Mucosa of stomach (tissue), 1 donor: ENCODE results near the gene SCG5.

Experiments
- H3K27me3 ChIP-seq: one replicate; pipeline ENCODE4 v1.7.0; 2013; ENCODE audit warnings: mild to moderate bottlenecking, low read length; ENCODE audit not compliant: control insufficient read depth, insufficient read depth
- H3K36me3 ChIP-seq: one replicate; pipeline ENCODE4 v1.7.0; 2013; ENCODE audit warnings: low read length; ENCODE audit not compliant: control insufficient read depth, insufficient read depth
- H3K4me1 ChIP-seq: one replicate; pipeline ENCODE4 v1.7.0; 2013; ENCODE audit warnings: mild to moderate bottlenecking, low read length; ENCODE audit not compliant: control insufficient read depth, insufficient read depth
- H3K4me3 ChIP-seq: one replicate; pipeline ENCODE4 v1.7.0; 2013; ENCODE audit warnings: low read length
- H3K9ac ChIP-seq: one replicate; pipeline ENCODE4 v1.7.0; 2013; ENCODE audit warnings: mild to moderate bottlenecking, low read length, moderate library complexity
- H3K9me3 ChIP-seq: one replicate; pipeline ENCODE4 v1.7.0; 2013; ENCODE audit warnings: mild to moderate bottlenecking, low read length, moderate library complexity; ENCODE audit not compliant: control insufficient read depth
- donor health status: Pancreatic carcinoma.

SCG5 gene

DNA sequence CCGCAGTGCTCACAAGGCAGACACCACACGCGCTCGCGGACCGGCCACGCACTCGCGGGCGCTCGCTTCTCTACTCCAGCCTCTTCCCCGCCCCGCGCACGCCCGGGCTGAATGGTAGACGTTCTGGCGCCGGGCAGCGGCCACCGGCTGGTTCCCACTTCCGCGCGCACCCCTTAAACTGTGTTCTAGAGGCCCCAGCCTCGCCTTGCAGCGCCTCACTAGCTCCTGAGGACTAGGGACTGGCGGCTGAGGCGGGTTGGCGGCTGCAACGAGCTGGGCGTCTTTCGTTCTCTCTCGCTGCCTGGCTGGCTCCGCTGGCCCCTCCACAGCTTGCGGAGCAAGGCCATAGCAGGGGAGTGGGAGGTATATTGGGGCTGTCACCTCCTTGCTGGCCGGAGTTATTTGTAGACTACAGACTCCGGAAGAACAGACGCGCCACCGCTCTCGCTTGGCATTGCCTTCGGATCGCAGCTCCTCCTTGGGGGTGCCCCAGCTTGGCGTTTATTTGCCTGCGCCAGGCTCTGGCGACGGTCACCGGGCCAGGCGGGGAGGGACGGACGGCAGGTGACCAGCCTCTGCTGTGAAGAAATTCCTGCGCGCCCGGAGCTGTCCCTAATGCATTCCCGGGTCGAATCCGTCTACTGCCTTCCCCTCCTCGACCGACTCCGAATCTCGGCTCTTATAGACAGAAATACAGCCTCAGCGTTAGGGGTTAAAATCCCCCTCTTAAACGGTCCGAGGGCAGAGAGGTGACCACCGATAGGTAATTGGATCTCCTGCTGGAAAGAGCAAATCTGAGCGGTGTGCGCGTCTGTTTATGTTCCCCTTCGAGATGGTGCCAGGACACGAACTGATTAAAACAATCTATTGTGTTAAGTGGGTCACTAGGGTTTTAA is 77.6 kb downstream of the SCG5 start:
- Histone ChIP-seq H3K9me3 (no peaks in the 10 kb centered on the region), H3K4me3 (peak overlapping the region; percentile 6), H3K36me3 (no peaks in the 10 kb centered on the region), H3K27me3 (peaks cover 64% of the 10 kb centered on the region), H3K9ac (peak overlapping the region; percentile 2), H3K4me1 (peaks cover 10% of the 10 kb centered on the region)

- H3K9ac ChIP-seq, result no peak overlapping the region
- peaks cover 46% of the 10 kb centered on the region for H3K27me3 ChIP-seq
- H3K4me1 ChIP-seq, result peaks cover 10% of the 10 kb centered on the region
- H3K9me3 ChIP-seq, result no peaks in the 10 kb centered on the region
- H3K36me3 ChIP-seq, result no peaks in the 10 kb centered on the region
- H3K4me3 ChIP-seq, result no peak overlapping the region
Measured at GRCh38 chr15:32721596-32721995, 80.1 kb downstream of the SCG5 start.

GRCh38 chr15:32722136-32722535 is 80.6 kb downstream of the SCG5 start:
- H3K9me3 ChIP-seq, result no peaks in the 10 kb centered on the region
- peaks cover 10% of the 10 kb centered on the region for H3K4me1 ChIP-seq
- peaks cover 41% of the 10 kb centered on the region for H3K27me3 ChIP-seq
- H3K9ac ChIP-seq, result no peak overlapping the region
- no peak overlapping the region for H3K4me3 ChIP-seq
- H3K36me3 ChIP-seq, result no peaks in the 10 kb centered on the region

DNA sequence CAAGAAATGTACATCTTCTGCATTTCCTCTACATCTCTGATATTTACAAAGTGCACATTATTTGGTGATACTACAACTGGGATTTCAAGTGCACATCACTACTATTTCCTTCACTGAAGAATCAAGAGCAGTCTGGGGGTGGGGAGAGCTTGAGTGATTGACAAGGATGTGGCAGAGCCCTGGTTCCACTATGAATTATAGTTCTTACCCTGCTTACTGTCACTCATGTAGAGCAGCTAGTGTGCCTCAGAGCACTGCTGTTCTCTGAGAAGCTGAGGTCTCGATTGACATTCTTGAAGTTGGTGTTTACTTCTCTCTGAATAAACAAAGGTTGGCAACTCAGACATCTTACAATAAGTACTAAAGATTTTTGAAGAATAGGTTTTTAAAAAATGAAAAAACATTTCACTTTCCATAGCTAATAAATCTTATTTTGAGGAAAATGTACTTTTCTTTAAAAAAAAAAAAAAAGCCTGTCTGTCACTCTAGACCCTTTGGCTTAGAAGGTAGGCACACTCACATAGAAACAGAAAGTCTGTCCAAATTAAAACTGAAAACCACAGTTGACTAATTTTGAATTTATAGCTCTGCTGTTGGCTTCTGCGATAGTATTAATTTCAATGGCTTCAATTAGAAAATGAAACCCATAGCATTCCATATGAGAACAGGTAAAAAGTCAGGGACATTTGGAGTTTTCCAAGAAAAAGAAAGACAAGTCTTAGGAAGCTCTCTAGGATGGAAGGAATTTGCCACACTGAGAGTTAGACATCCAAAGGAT is 81.8 kb downstream of the SCG5 start:
- Histone ChIP-seq H3K36me3 (no peaks in the 10 kb centered on the region), H3K27me3 (peaks cover 29% of the 10 kb centered on the region), H3K9me3 (no peaks in the 10 kb centered on the region), H3K4me3 (no peak overlapping the region), H3K9ac (no peak overlapping the region), H3K4me1 (peaks cover 5% of the 10 kb centered on the region)

- no peaks in the 10 kb centered on the region for H3K36me3 ChIP-seq
- H3K9me3 ChIP-seq, result no peaks in the 10 kb centered on the region
- no peak overlapping the region for H3K9ac ChIP-seq
- H3K27me3 ChIP-seq, result peaks cover 12% of the 10 kb centered on the region
- H3K4me3 ChIP-seq, result no peak overlapping the region
- peaks cover 6% of the 10 kb centered on the region for H3K4me1 ChIP-seq
Measured at GRCh38 chr15:32729700-32730395, 88.3 kb downstream of the SCG5 start.

GRCh38 chr15:32730677-32731654 is 89.5 kb downstream of the SCG5 start:
- no peaks in the 10 kb centered on the region for H3K36me3 ChIP-seq
- H3K9ac ChIP-seq, result no peak overlapping the region
- H3K9me3 ChIP-seq, result no peaks in the 10 kb centered on the region
- peaks cover 12% of the 10 kb centered on the region for H3K27me3 ChIP-seq
- H3K4me3 ChIP-seq, result no peak overlapping the region
- peaks cover 6% of the 10 kb centered on the region for H3K4me1 ChIP-seq

DNA sequence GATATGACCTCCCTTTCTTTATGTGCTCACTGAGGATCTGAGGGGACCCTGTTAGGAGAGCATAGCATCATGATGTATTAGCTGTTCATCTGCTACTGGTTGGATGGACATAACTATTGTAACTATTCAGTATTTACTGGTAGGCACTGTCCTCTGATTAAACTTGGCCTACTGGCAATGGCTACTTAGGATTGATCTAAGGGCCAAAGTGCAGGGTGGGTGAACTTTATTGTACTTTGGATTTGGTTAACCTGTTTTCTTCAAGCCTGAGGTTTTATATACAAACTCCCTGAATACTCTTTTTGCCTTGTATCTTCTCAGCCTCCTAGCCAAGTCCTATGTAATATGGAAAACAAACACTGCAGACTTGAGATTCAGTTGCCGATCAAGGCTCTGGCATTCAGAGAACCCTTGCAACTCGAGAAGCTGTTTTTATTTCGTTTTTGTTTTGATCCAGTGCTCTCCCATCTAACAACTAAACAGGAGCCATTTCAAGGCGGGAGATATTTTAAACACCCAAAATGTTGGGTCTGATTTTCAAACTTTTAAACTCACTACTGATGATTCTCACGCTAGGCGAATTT is 91.2 kb downstream of the SCG5 start:
- no peak overlapping the region for H3K4me3 ChIP-seq
- no peaks in the 10 kb centered on the region for H3K36me3 ChIP-seq
- H3K9ac ChIP-seq, result no peak overlapping the region
- peaks cover 6% of the 10 kb centered on the region for H3K4me1 ChIP-seq
- no peaks in the 10 kb centered on the region for H3K9me3 ChIP-seq
- H3K27me3 ChIP-seq, result peaks cover 12% of the 10 kb centered on the region

- no peak overlapping the region for H3K9ac ChIP-seq
- peaks cover 6% of the 10 kb centered on the region for H3K4me1 ChIP-seq
- peaks cover 12% of the 10 kb centered on the region for H3K27me3 ChIP-seq
- no peak overlapping the region for H3K4me3 ChIP-seq
- no peaks in the 10 kb centered on the region for H3K36me3 ChIP-seq
- no peaks in the 10 kb centered on the region for H3K9me3 ChIP-seq
Measured at GRCh38 chr15:32733281-32733680, 91.8 kb downstream of the SCG5 start.

- Histone ChIP-seq H3K9ac (no peak overlapping the region), H3K9me3 (no peaks in the 10 kb centered on the region), H3K4me3 (no peak overlapping the region), H3K36me3 (no peaks in the 10 kb centered on the region), H3K27me3 (peaks cover 15% of the 10 kb centered on the region), H3K4me1 (peaks cover 1% of the 10 kb centered on the region)
Measured at GRCh38 chr15:32735989-32736700, 94.6 kb downstream of the SCG5 start.

GRCh38 chr15:32736701-32737061 is 95.2 kb downstream of the SCG5 start:
- Histone ChIP-seq H3K9ac (no peak overlapping the region), H3K4me1 (no peaks in the 10 kb centered on the region), H3K27me3 (peaks cover 10% of the 10 kb centered on the region), H3K9me3 (no peaks in the 10 kb centered on the region), H3K36me3 (no peaks in the 10 kb centered on the region), H3K4me3 (no peak overlapping the region)
